GM12891 (cell line): Measurements from ENCODE around the gene TMEM51.

Experiments used
- POLR2A ChIP-seq: IDR thresholded peaks from 2 replicates; pipeline ENCODE4 v1.6.1; 2011; ENCODE audit warnings: low read depth, low read length, control low read depth
- POLR2AphosphoS5 ChIP-seq: IDR thresholded peaks from 2 replicates; pipeline ENCODE4 v1.6.1; 2011; ENCODE audit warnings: low read depth, low read length, control low read depth
- POU2F2 ChIP-seq: IDR thresholded peaks from 2 replicates; pipeline ENCODE4 v1.6.1; 2011; ENCODE audit warnings: low read depth, mild to moderate bottlenecking, control low read depth, low read length, moderate library complexity
- SPI1 ChIP-seq: IDR thresholded peaks from 2 replicates; pipeline ENCODE4 v1.6.1; 2011; ENCODE audit warnings: low read depth, low read length, control low read depth
- TAF1 ChIP-seq: IDR thresholded peaks from 2 replicates; pipeline ENCODE4 v1.6.1; 2011; ENCODE audit warnings: low read depth, low read length, control low read depth

- TF ChIP-seq POLR2AphosphoS5 = no peak
- no peak for TF ChIP-seq POLR2A
- no peak for TF ChIP-seq TAF1
- no peak for TF ChIP-seq POU2F2
- TF ChIP-seq SPI1 = no peak
Observed at GRCh38 chr1:15172405-15173259, 19.1 kb downstream of the TMEM51 start.
